NCI-H1105 treated with DMSO at 0.1 percent for 48 hours (cell line): ENCODE data around the gene NRF1.

ENCODE experiments used
- DNase-seq: peaks from one replicate; lab custom pipeline; 2025; lab: John Stamatoyannopoulos, UW

NRF1 gene

GRCh38 chr7:129771201-129771927 lies 159.8 kb downstream of the NRF1 start:
- DNase-seq, result no peak

- DNase-seq, result no peak
Measured at GRCh38 chr7:129771928-129772479, 160.5 kb downstream of the NRF1 start.

GRCh38 chr7:129772646-129773280 lies 161.2 kb downstream of the NRF1 start:
- no peak for DNase-seq

GRCh38 chr7:129773328-129773731 lies 161.8 kb downstream of the NRF1 start:
- no peak for DNase-seq

GRCh38 chr7:129773871-129774270 lies 162.4 kb downstream of the NRF1 start:
- DNase-seq, result no peak

GRCh38 chr7:129774359-129774758 lies 162.8 kb downstream of the NRF1 start:
- DNase-seq, result no peak

- DNase-seq, result no peak
Measured at GRCh38 chr7:129774871-129775694, 163.6 kb downstream of the NRF1 start.

GRCh38 chr7:129775695-129776361 lies 164.3 kb downstream of the NRF1 start:
- DNase-seq, result no peak

- no peak for DNase-seq
Measured at GRCh38 chr7:129776362-129776722, 164.8 kb downstream of the NRF1 start.

GRCh38 chr7:129777195-129777844 lies 165.8 kb downstream of the NRF1 start:
- DNase-seq, result no peak

GRCh38 chr7:129777993-129778769 lies 166.7 kb downstream of the NRF1 start:
- no peak for DNase-seq

- no peak for DNase-seq
Measured at GRCh38 chr7:129778770-129779601, 167.5 kb downstream of the NRF1 start.

- peak; percentile 67 for DNase-seq
Measured at GRCh38 chr7:129779602-129780256, 168.2 kb downstream of the NRF1 start.

GRCh38 chr7:129780257-129780973 lies 168.9 kb downstream of the NRF1 start:
- peak; percentile 86 for DNase-seq

GRCh38 chr7:129780974-129781927 lies 169.7 kb downstream of the NRF1 start:
- DNase-seq, result peak; percentile 38

- DNase-seq, result peak; percentile 24
Measured at GRCh38 chr7:129781928-129782817, 170.7 kb downstream of the NRF1 start.
